ENCODE measurements around the gene SMAD6.
A peak's percentile ranks its signal among the peaks of the same experiment; 100 is the strongest.

SMAD6 gene

GRCh38 chr15:66734961-66735908 lies 33.2 kb downstream of the SMAD6 start:
- H3K27ac ChIP-seq: peak overlapping the region in 2 of 21 experiments; percentile 2 to 40
- no peak overlapping the region for H3K4me3 ChIP-seq

- H3K27ac ChIP-seq: no peak overlapping the region
- no peak overlapping the region for H3K4me3 ChIP-seq
Measured at GRCh38 chr15:66735909-66736305, 33.9 kb downstream of the SMAD6 start.

GRCh38 chr15:66737243-66738010 lies 35.4 kb downstream of the SMAD6 start:
- H3K27ac ChIP-seq: peak overlapping the region in 1 of 21 experiments; percentile 25

GRCh38 chr15:66738116-66738515 lies 36.1 kb downstream of the SMAD6 start:
- Histone ChIP-seq H3K4me3 (no peak overlapping the region), H3K27ac (no peak overlapping the region)

More at GRCh38 chr15:66737243-66738010, 35.4 kb downstream of the SMAD6 start:
- no peak overlapping the region for H3K4me3 ChIP-seq

- Histone ChIP-seq H3K4me3 (no peak overlapping the region), H3K27ac (no peak overlapping the region)
Measured at GRCh38 chr15:66738595-66738994, 36.6 kb downstream of the SMAD6 start.

- Histone ChIP-seq H3K4me3 (no peak overlapping the region), H3K27ac (no peak overlapping the region)
Measured at GRCh38 chr15:66739287-66739686, 37.3 kb downstream of the SMAD6 start.

- H3K27ac ChIP-seq: no peak overlapping the region
- H3K4me3 ChIP-seq: no peak overlapping the region
Measured at GRCh38 chr15:66740802-66741201, 38.8 kb downstream of the SMAD6 start.

- Histone ChIP-seq H3K27ac (no peak overlapping the region), H3K4me3 (no peak overlapping the region)
Measured at GRCh38 chr15:66741646-66742045, 39.6 kb downstream of the SMAD6 start.

GRCh38 chr15:66742286-66742685 lies 40.2 kb downstream of the SMAD6 start:
- Histone ChIP-seq H3K27ac (peak overlapping the region in 1 of 21 experiments; percentile 7), H3K4me3 (no peak overlapping the region)

GRCh38 chr15:66743204-66743603 lies 41.2 kb downstream of the SMAD6 start:
- H3K27ac ChIP-seq: no peak overlapping the region
- H3K4me3 ChIP-seq: no peak overlapping the region

GRCh38 chr15:66743703-66744536 lies 41.9 kb downstream of the SMAD6 start:
- H3K27ac ChIP-seq: peak overlapping the region in 12 of 21 experiments; percentile 13 to 70 (median 34)
- no peak overlapping the region for H3K4me3 ChIP-seq

GRCh38 chr15:66744610-66745279 lies 42.7 kb downstream of the SMAD6 start:
- Histone ChIP-seq H3K4me3 (no peak overlapping the region), H3K27ac (peak overlapping the region in 12 of 21 experiments; percentile 5 to 70 (median 34))

- Histone ChIP-seq H3K27ac (peak overlapping the region in 9 of 21 experiments; percentile 9 to 61 (median 18)), H3K4me3 (no peak overlapping the region)
Measured at GRCh38 chr15:66745530-66746230, 43.6 kb downstream of the SMAD6 start.

GRCh38 chr15:66746231-66746605 lies 44.2 kb downstream of the SMAD6 start:
- H3K27ac ChIP-seq: peak overlapping the region in 5 of 21 experiments; percentile 11 to 61 (median 28)

GRCh38 chr15:66747223-66747622 lies 45.2 kb downstream of the SMAD6 start:
- H3K4me3 ChIP-seq: no peak overlapping the region
- H3K27ac ChIP-seq: peak overlapping the region in 2 of 21 experiments; percentile 28 to 47

More at GRCh38 chr15:66746231-66746605, 44.2 kb downstream of the SMAD6 start:
- no peak overlapping the region for H3K4me3 ChIP-seq

- Histone ChIP-seq H3K27ac (peak overlapping the region in 3 of 21 experiments; percentile 34 to 57 (median 47)), H3K4me3 (no peak overlapping the region)
Measured at GRCh38 chr15:66747886-66748707, 46.1 kb downstream of the SMAD6 start.

GRCh38 chr15:66748708-66749035 lies 46.6 kb downstream of the SMAD6 start:
- peak overlapping the region in 1 of 21 experiments; percentile 57 for H3K27ac ChIP-seq
- no peak overlapping the region for H3K4me3 ChIP-seq

Data from skin epidermis (tissue), 12 donors.